Measurements from ENCODE around the gene DPYD.

The DPYD gene

DNA sequence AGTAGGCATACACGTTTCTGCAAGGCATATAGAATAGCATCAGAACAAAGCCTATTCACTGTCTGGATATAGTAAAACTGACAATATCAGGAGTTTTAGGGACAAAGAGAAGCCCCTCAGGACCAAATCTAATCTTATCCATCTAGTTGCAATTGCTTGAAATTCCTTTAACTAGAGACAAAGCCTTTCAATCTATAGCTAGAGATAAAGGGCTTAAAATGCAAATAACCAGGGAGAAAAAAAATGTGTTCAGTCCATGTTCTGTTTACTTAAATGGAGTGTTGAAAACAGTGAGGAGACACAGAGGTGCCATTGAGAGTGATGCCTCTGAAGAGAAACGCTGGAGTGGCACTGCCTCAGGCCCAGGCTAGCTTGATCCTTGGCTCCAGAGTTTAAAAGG, 286.1 kb downstream of the DPYD start:
- no peak for DNase-seq
- H4K20me1 ChIP-seq (ENCODE audit: insufficient read depth, low read length): no peaks in the 10 kb centered on the region
- no peak overlapping the region for H3K4me3 ChIP-seq (ENCODE audit: low read length)
- TF ChIP-seq CTCF (IDR thresholded peaks at IDR 0.05; ENCODE audit: low read length) (no peak), EZH2phosphoT487 (IDR thresholded peaks at IDR 0.05; ENCODE audit: low read length) (no peak), EZH2 (optimal IDR thresholded peaks at IDR 0.05; ENCODE audit: low read depth, low read length) (no peak)
- H3F3A ChIP-seq (ENCODE audit: insufficient read depth, low read length): no peaks in the 10 kb centered on the region
- H3K36me3 ChIP-seq (replicated peaks; ENCODE audit: insufficient read depth, low read length): no peaks in the 10 kb centered on the region
- no peak overlapping the region for H3K4me2 ChIP-seq (ENCODE audit: low read depth, low read length)
- no peaks in the 10 kb centered on the region for H3K27me3 ChIP-seq (replicated peaks; ENCODE audit: insufficient read depth, low read length)
- H3K9me2 ChIP-seq (replicated peaks; ENCODE audit: insufficient read depth, low read length): no peaks in the 10 kb centered on the region
- no peak overlapping the region for H3K9ac ChIP-seq (ENCODE audit: low read length)
- no peak overlapping the region for H2AFZ ChIP-seq (ENCODE audit: low read length)
- no peak overlapping the region for H3K27ac ChIP-seq (ENCODE audit: low read length)
- H3K9me3 ChIP-seq (replicated peaks; ENCODE audit: insufficient read depth, low read length): no peaks in the 10 kb centered on the region
- no peaks in the 10 kb centered on the region for H3K79me2 ChIP-seq (ENCODE audit: low read length)
- no peaks in the 10 kb centered on the region for H3K4me1 ChIP-seq (ENCODE audit: low read length)

DNA sequence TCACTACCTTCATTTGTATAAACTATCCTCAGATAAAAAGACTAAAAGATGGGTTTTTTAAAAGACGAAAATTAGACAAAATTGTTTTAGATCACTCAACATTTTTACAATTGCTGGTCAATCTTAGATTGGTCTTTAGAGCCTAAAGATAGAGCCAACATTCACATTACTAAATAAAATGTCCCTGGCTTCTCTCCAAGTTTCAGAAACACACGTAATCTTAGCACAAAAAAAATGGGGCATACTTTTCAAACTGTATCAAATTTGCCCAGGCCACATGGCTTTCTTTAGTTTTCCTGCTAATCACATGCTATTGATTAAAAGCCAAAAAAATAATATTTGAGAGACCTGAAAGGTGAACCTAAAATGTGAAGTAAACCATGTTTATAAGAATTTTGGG, 288.1 kb downstream of the DPYD start:
- H3K4me1 ChIP-seq (ENCODE audit: low read length): no peaks in the 10 kb centered on the region
- no peak overlapping the region for H3K9ac ChIP-seq (ENCODE audit: low read length)
- no peak overlapping the region for H3K4me2 ChIP-seq (ENCODE audit: low read depth, low read length)
- no peaks in the 10 kb centered on the region for H4K20me1 ChIP-seq (ENCODE audit: insufficient read depth, low read length)
- H3K27me3 ChIP-seq (replicated peaks; ENCODE audit: insufficient read depth, low read length): no peaks in the 10 kb centered on the region
- TF ChIP-seq EZH2phosphoT487 (IDR thresholded peaks at IDR 0.05; ENCODE audit: low read length) (no peak), EZH2 (optimal IDR thresholded peaks at IDR 0.05; ENCODE audit: low read depth, low read length) (no peak), CTCF (IDR thresholded peaks at IDR 0.05; ENCODE audit: low read length) (no peak)
- H3F3A ChIP-seq (ENCODE audit: insufficient read depth, low read length): no peaks in the 10 kb centered on the region
- no peak overlapping the region for H3K4me3 ChIP-seq (ENCODE audit: low read length)
- H3K9me2 ChIP-seq (replicated peaks; ENCODE audit: insufficient read depth, low read length): no peaks in the 10 kb centered on the region
- no peak for DNase-seq
- no peak overlapping the region for H3K27ac ChIP-seq (ENCODE audit: low read length)
- no peak overlapping the region for H2AFZ ChIP-seq (ENCODE audit: low read length)
- no peaks in the 10 kb centered on the region for H3K36me3 ChIP-seq (replicated peaks; ENCODE audit: insufficient read depth, low read length)
- no peaks in the 10 kb centered on the region for H3K79me2 ChIP-seq (ENCODE audit: low read length)
- no peaks in the 10 kb centered on the region for H3K9me3 ChIP-seq (replicated peaks; ENCODE audit: insufficient read depth, low read length)

DNA sequence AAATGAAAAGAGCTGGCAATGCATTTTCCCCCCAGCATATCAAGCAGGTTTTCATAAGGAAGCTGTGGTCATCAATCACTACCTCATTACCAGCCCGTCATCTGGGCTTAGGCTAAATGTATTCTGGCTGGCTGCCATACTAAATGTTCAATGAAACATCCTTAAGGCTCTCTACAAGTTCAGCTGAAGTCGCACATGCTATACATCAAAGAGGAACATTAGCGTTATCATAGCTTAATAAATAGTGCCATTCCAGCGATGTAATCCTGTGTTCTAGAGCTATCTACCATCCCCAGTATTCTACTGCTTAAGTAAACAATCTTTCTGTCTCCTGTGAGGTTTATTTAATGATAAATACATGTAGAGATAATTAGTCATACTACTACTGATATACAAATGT, 288.8 kb downstream of the DPYD start:
- no peak for DNase-seq
- no peak overlapping the region for H2AFZ ChIP-seq (ENCODE audit: low read length)
- TF ChIP-seq CTCF (IDR thresholded peaks at IDR 0.05; ENCODE audit: low read length) (no peak), EZH2 (optimal IDR thresholded peaks at IDR 0.05; ENCODE audit: low read depth, low read length) (no peak), EZH2phosphoT487 (IDR thresholded peaks at IDR 0.05; ENCODE audit: low read length) (no peak)

More for the DNA sequence above, 288.8 kb downstream of the DPYD start:
- Histone ChIP-seq H3K9me3 (replicated peaks; ENCODE audit: insufficient read depth, low read length) (no peaks in the 10 kb centered on the region), H3K27ac (ENCODE audit: low read length) (no peak overlapping the region), H3K4me2 (ENCODE audit: low read depth, low read length) (no peak overlapping the region), H3F3A (ENCODE audit: insufficient read depth, low read length) (no peaks in the 10 kb centered on the region), H3K36me3 (replicated peaks; ENCODE audit: insufficient read depth, low read length) (no peaks in the 10 kb centered on the region), H3K4me1 (ENCODE audit: low read length) (no peaks in the 10 kb centered on the region), H3K9ac (ENCODE audit: low read length) (no peak overlapping the region), H3K9me2 (replicated peaks; ENCODE audit: insufficient read depth, low read length) (no peaks in the 10 kb centered on the region), H3K79me2 (ENCODE audit: low read length) (no peaks in the 10 kb centered on the region), H3K27me3 (replicated peaks; ENCODE audit: insufficient read depth, low read length) (no peaks in the 10 kb centered on the region), H3K4me3 (ENCODE audit: low read length) (no peak overlapping the region), H4K20me1 (ENCODE audit: insufficient read depth, low read length) (no peaks in the 10 kb centered on the region)
